GM12878 (cell line): ENCODE results near the gene NSG2. TPM values are rescaled to one million over a fixed set of nuclear protein-coding genes. Genes with fewer than 3 reads are reported as not detected.

Source experiments
- ATAC-seq: fragments of 200-7000 bp; cut with Tn5 transposase; 3 replicates; pipeline ENCODE4 v1.9.1; 2020; ENCODE audit warnings: mild to moderate bottlenecking, moderate library complexity
- BruUV-seq: library from RNA; stranded (reverse); fragments of 400-500 nt; replicated peaks from 2 replicates; lab custom pipeline; 2021; lab: Mats Ljungman, UMichigan
- CTCF ChIA-PET: fragments of 300-600 bp; sonication (Branson Sonifier 250); formaldehyde crosslinking; extraction: SDS; loops from one replicate; lab custom pipeline; 2021; ENCODE audit warnings: inconsistent platforms; lab: Yijun Ruan, JAX
- POLR2A ChIA-PET: fragments of 350-600 bp; formaldehyde crosslinking; extraction: SDS; loops from one replicate; lab custom pipeline; 2021; ENCODE audit warnings: inconsistent platforms; lab: Charles Lee
- RAD21 ChIA-PET: fragments of 300-600 bp; sonication (Branson Sonifier 250); formaldehyde crosslinking; loops from one replicate; lab custom pipeline; 2023; ENCODE audit warnings: antibody characterized with exemption; ENCODE audit not compliant: unreplicated experiment; lab: Charles Lee
- SMC1A ChIA-PET: fragments of 300-600 bp; sonication (Branson Sonifier 250); formaldehyde crosslinking; loops from one replicate; lab custom pipeline; 2023; ENCODE audit not compliant: unreplicated experiment, uncharacterized antibody; lab: Charles Lee
- DNase-seq: peaks from one replicate; pipeline ENCODE4 v3.0.0-alpha.2; 2011; ENCODE audit warnings: low read depth, low spot score
- FAIRE-seq: peaks from 3 replicates; lab custom pipeline; 2011; peaks lifted over from hg19 to GRCh38; lab: Jason Lieb, UNC
- H2AFZ ChIP-seq: 2 replicates; pipeline ENCODE4 v1.6.0; 2011; ENCODE audit warnings: low read depth, low read length, control low read depth; ENCODE audit not compliant: control insufficient read depth
- H3K27ac ChIP-seq: 2 replicates; pipeline ENCODE4 v1.5.1; 2011; ENCODE audit warnings: control low read depth; ENCODE audit not compliant: control insufficient read depth, insufficient read depth
- H3K27me3 ChIP-seq, 2 experiments: replicated peaks in 1 of 2; 2 replicates each; pipeline versions ENCODE4 v1.6.0 to v1.6.1; 2011; ENCODE audit warnings: low read length in 1 of 2; ENCODE audit not compliant: control insufficient read depth in 2 of 2, insufficient read depth in 2 of 2
- H3K36me3 ChIP-seq, 2 experiments: 2 replicates each; pipeline ENCODE4 v1.5.1; 2011; ENCODE audit warnings: low read length in 1 of 2; ENCODE audit not compliant: control insufficient read depth in 2 of 2, insufficient read depth in 2 of 2
- H3K4me1 ChIP-seq: 2 replicates; pipeline ENCODE4 v1.6.1; 2011; ENCODE audit warnings: mild to moderate bottlenecking, low read length, moderate library complexity, mixed read lengths; ENCODE audit not compliant: control insufficient read depth, insufficient read depth
- H3K4me2 ChIP-seq: 2 replicates; pipeline ENCODE4 v1.6.0; 2011; ENCODE audit warnings: control low read depth; ENCODE audit not compliant: control insufficient read depth, insufficient read depth
- H3K4me3 ChIP-seq: fragments of 200-600 bp; sonication (generic); 2 replicates; pipeline ENCODE4 v1.5.1; 2016
- H3K79me2 ChIP-seq: 2 replicates; pipeline ENCODE4 v1.6.0; 2011; ENCODE audit warnings: low read length; ENCODE audit not compliant: control insufficient read depth, insufficient read depth
- H3K9ac ChIP-seq: 2 replicates; pipeline ENCODE4 v1.8.0; 2011; ENCODE audit warnings: low read length, control low read depth, mixed read lengths; ENCODE audit not compliant: control insufficient read depth, insufficient read depth
- H3K9me3 ChIP-seq: replicated peaks from 3 replicates; pipeline ENCODE4 v1.5.1; 2011; ENCODE audit warnings: mild to moderate bottlenecking, low read length; ENCODE audit not compliant: control insufficient read depth, insufficient read depth
- H4K20me1 ChIP-seq: 2 replicates; pipeline ENCODE4 v1.6.0; 2011; ENCODE audit not compliant: control insufficient read depth, insufficient read depth
- CEBPB ChIP-seq, 2 experiments: fragments of 150-350 bp in 1 of 2; IDR thresholded peaks; 2 replicates each; pipeline ENCODE4 v1.6.1; 2012 to 2014; ENCODE audit warnings: low read depth in 2 of 2, low read length in 2 of 2, borderline replicate concordance in 1 of 2, inconsistent platforms in 1 of 2
- FOS ChIP-seq: IDR thresholded peaks from 3 replicates; pipeline ENCODE4 v1.6.1; 2011; ENCODE audit warnings: borderline replicate concordance; ENCODE audit not compliant: insufficient read length; ENCODE audit errors: extremely low read depth
- HDAC6 ChIP-seq: fragments of 200-600 bp; sonication (generic); IDR thresholded peaks from one replicate; pipeline ENCODE4 v1.8.0; 2017; ENCODE audit warnings: antibody characterized with exemption; ENCODE audit not compliant: unreplicated experiment
- IKZF1 ChIP-seq: fragments of 450-650 bp; conservative IDR thresholded peaks from 2 replicates; pipeline ENCODE4 v1.6.1; 2017; ENCODE audit warnings: antibody characterized with exemption, mild to moderate bottlenecking
- JUND ChIP-seq: IDR thresholded peaks from 2 replicates; pipeline ENCODE4 v1.6.1; 2012; ENCODE audit warnings: low read depth, mild to moderate bottlenecking, low read length, improper control_type of control experiment, moderate library complexity
- KAT2A ChIP-seq: conservative IDR thresholded peaks from 2 replicates; pipeline ENCODE4 v1.6.1; 2011; ENCODE audit warnings: low read depth, low read length; ENCODE audit not compliant: control insufficient read depth
- KLF5 ChIP-seq: fragments of 450-650 bp; IDR thresholded peaks from 2 replicates; pipeline ENCODE4 v1.6.1; 2014; ENCODE audit warnings: mild to moderate bottlenecking; ENCODE audit not compliant: partially characterized antibody
- MEF2A ChIP-seq: IDR thresholded peaks from 2 replicates; pipeline ENCODE4 v1.6.1; 2011; ENCODE audit warnings: low read depth, mild to moderate bottlenecking, low read length, moderate library complexity; ENCODE audit not compliant: insufficient read depth
- NBN ChIP-seq: fragments of 450-650 bp; IDR thresholded peaks from 2 replicates; pipeline ENCODE4 v1.6.1; 2016
- NR2C2 ChIP-seq: IDR thresholded peaks from 2 replicates; pipeline ENCODE4 v1.6.1; 2011; ENCODE audit warnings: borderline replicate concordance, low read depth; ENCODE audit not compliant: control insufficient read depth, insufficient read length
- NR2F1 ChIP-seq: fragments of 450-650 bp; conservative IDR thresholded peaks from 2 replicates; pipeline ENCODE4 v1.6.1; 2017; ENCODE audit warnings: mild to moderate bottlenecking
- RB1 ChIP-seq: fragments of 450-650 bp; formaldehyde crosslinking; IDR thresholded peaks from 2 replicates; pipeline ENCODE4 v1.6.1; 2017; ENCODE audit warnings: mild to moderate bottlenecking, borderline replicate concordance
- SIN3A ChIP-seq: IDR thresholded peaks from 2 replicates; pipeline ENCODE4 v1.6.1; 2012; ENCODE audit warnings: low read depth, low read length, improper control_type of control experiment
- SIX5 ChIP-seq: IDR thresholded peaks from 2 replicates; pipeline ENCODE4 v1.6.1; 2011; ENCODE audit warnings: mild to moderate bottlenecking, low read depth, low read length, moderate library complexity; ENCODE audit not compliant: severe bottlenecking
- WGBS: methylation state at CpG from one replicate; pipeline ENCODE4 v1.1.6; 2016; ENCODE audit warnings: low lambda C conversion rate; ENCODE audit not compliant: insufficient replicate concordance, insufficient coverage; ENCODE audit errors: missing lambda C conversion rate; 5-methylcytosine and 5-hydroxymethylcytosine counted together
- in situ Hi-C: fragments of 300-500 bp; cut with MboI; formaldehyde crosslinking; loops from 9 replicates; pipeline ENCODE4 v1.14.3; 2018; ENCODE audit warnings: mixed read lengths
- intact Hi-C: fragments of 100-400 bp; cut with micrococcal nuclease; formaldehyde crosslinking; loops from one replicate; pipeline ENCODE4 v1.14.2; 2022; ENCODE audit not compliant: unreplicated experiment
- polyA plus RNA-seq, 11 experiments: library from polyadenylated mRNA; depleted of rRNA in 4 of 11; unstranded in 6 of 11; stranded (reverse) in 5 of 11; fragments of >200 nt; fragmentation: Nextera tagmentation in 4 of 11; fragmentation: Illumina TruSeq in 1 of 11; extraction: Ambion mirVana in 4 of 11; extraction: Trizol in 1 of 11; gene quantifications; 1 replicate in 1 of 11; 2 replicates in 10 of 11; pipeline versions ENCODE4 v1.2.1 to v1.2.3, GENCODE V29; 2011 to 2016; ENCODE audit warnings: inconsistent platforms in 2 of 11, missing spikeins in 2 of 11, low read depth in 1 of 11
- total RNA-seq, 4 experiments: library from RNA; depleted of rRNA in 3 of 4; stranded (reverse); fragments of >200 nt in 3 of 4; fragmentation: Illumina TruSeq in 1 of 4; extraction: Trizol in 1 of 4; gene quantifications; 2 replicates each; pipeline versions ENCODE4 v1.2.1 to v1.2.3, GENCODE V29; 2013 to 2021
- TF ChIP-seq, protein P1 (sequence below): fragments of 450-650 bp; formaldehyde crosslinking; IDR thresholded peaks from 2 replicates; pipeline ENCODE4 v1.4.0; 2022; ENCODE audit warnings: mild to moderate bottlenecking, moderate library complexity
- TF ChIP-seq, protein P2 (sequence below): IDR thresholded peaks from 2 replicates; pipeline ENCODE4 v1.6.1; 2011; ENCODE audit warnings: borderline replicate concordance, low read depth, mild to moderate bottlenecking, moderate library complexity, low read length; ENCODE audit not compliant: insufficient read depth, poor library complexity, severe bottlenecking
- TF ChIP-seq, protein P3 (sequence below): fragments of 450-650 bp; IDR thresholded peaks from 2 replicates; pipeline ENCODE4 v1.6.1; 2017; ENCODE audit warnings: mild to moderate bottlenecking

NSG2 gene
- total and polyA plus RNA-seq, 10 of the 15 experiments (the other 5 are each of a cell fraction or from before 2014, with no cell fraction given), result 0.04 to 0.14 TPM; not detected in 8

DNA sequence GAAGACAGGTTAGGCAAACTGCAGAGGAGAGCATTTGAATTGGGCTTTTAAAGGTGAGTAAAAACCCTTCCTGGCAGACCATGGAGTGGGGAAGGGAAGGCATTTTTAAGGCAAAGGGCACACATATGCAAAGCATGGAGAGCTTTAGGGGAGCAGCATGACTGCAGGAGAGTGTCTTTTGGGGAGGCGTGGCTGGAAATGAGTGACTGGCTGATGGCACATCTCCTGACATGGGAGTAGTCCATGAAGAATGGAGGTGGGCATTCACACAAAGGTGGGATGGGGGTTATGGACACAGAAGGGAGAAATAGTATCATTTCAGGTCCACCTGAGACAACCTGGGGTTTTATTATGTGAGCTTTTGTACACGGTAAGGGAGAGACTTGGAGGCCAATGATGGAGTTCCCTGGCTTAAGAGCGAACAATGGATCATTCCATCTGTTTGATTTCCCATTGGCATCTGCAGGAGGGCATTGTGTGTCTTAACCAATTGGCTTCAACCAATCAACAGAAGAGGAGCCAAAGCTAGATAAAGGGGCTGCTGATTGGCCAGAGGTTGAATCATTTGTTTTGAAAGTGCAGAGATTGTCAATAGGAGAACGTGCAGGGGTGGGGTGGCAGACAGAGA is 2.1 kb downstream of the NSG2 start:
- no peak overlapping the region for H2AFZ ChIP-seq
- WGBS, result 10% methylated on average over 4 of the region's 4 CpGs
- H3K36me3 ChIP-seq, result no peaks in the 10 kb centered on the region
- ChIA-PET SMC1A (interaction anchor here (0.9 to 4.1 kb wide), 2 partner anchors 22 to 264 kb away, joined by 3 to 23 read pairs; no protein-coding TSS in a partner anchor), CTCF (interaction anchor here (1.2 to 3.7 kb wide), 2 partner anchors 237 to 263 kb away, joined by 3 to 38 read pairs; no protein-coding TSS in a partner anchor), RAD21 (interaction anchor here (1.2 to 1.5 kb wide), 2 partner anchors 264 to 270 kb away, joined by 4 read pairs; no protein-coding TSS in a partner anchor), POLR2A (no interaction called here)
- no peaks in the 10 kb centered on the region for H3K27me3 ChIP-seq
- no peaks in the 10 kb centered on the region for H3K4me1 ChIP-seq
- DNase-seq (no peak), FAIRE-seq (no peak), ATAC-seq (no peak)
- H3K4me3 ChIP-seq, result no peak overlapping the region
- TF ChIP-seq NBN (no peak), NR2C2 (no peak), NR2F1 (no peak), MEF2A (no peak), FOS (no peak), SIN3A (no peak), JUND (no peak), IKZF1 (no peak), RB1 (no peak), SIX5 (no peak), CEBPB (IDR thresholded peaks at IDR 0.05; ENCODE audit: borderline replicate concordance in 1 of 2, low read depth in 2 of 2, low read length in 2 of 2) (no peak), KLF5 (no peak), HDAC6 (no peak), KAT2A (no peak)
- TF ChIP-seq, protein P1, sequence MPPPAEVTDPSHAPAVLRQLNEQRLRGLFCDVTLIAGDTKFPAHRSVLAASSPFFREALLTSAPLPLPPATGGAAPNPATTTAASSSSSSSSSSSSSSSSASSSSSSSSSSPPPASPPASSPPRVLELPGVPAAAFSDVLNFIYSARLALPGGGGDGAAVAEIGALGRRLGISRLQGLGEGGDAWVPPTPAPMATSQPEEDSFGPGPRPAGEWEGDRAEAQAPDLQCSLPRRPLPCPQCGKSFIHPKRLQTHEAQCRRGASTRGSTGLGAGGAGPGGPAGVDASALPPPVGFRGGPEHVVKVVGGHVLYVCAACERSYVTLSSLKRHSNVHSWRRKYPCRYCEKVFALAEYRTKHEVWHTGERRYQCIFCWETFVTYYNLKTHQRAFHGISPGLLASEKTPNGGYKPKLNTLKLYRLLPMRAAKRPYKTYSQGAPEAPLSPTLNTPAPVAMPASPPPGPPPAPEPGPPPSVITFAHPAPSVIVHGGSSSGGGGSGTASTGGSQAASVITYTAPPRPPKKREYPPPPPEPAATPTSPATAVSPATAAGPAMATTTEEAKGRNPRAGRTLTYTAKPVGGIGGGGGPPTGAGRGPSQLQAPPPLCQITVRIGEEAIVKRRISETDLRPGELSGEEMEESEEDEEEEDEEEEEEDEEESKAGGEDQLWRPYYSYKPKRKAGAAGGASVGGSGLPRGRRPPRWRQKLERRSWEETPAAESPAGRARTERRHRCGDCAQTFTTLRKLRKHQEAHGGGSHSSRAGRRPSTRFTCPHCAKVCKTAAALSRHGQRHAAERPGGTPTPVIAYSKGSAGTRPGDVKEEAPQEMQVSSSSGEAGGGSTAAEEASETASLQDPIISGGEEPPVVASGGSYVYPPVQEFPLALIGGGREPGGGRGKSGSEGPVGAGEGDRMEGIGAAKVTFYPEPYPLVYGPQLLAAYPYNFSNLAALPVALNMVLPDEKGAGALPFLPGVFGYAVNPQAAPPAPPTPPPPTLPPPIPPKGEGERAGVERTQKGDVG (CRISPR knock-in tag), result no peak
- TF ChIP-seq, protein P2, sequence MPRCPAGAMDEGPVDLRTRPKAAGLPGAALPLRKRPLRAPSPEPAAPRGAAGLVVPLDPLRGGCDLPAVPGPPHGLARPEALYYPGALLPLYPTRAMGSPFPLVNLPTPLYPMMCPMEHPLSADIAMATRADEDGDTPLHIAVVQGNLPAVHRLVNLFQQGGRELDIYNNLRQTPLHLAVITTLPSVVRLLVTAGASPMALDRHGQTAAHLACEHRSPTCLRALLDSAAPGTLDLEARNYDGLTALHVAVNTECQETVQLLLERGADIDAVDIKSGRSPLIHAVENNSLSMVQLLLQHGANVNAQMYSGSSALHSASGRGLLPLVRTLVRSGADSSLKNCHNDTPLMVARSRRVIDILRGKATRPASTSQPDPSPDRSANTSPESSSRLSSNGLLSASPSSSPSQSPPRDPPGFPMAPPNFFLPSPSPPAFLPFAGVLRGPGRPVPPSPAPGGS, result no peak
- TF ChIP-seq, protein P3, sequence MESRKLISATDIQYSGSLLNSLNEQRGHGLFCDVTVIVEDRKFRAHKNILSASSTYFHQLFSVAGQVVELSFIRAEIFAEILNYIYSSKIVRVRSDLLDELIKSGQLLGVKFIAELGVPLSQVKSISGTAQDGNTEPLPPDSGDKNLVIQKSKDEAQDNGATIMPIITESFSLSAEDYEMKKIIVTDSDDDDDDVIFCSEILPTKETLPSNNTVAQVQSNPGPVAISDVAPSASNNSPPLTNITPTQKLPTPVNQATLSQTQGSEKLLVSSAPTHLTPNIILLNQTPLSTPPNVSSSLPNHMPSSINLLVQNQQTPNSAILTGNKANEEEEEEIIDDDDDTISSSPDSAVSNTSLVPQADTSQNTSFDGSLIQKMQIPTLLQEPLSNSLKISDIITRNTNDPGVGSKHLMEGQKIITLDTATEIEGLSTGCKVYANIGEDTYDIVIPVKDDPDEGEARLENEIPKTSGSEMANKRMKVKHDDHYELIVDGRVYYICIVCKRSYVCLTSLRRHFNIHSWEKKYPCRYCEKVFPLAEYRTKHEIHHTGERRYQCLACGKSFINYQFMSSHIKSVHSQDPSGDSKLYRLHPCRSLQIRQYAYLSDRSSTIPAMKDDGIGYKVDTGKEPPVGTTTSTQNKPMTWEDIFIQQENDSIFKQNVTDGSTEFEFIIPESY, result no peak
- H3K79me2 ChIP-seq, result no peaks in the 10 kb centered on the region
- no peak overlapping the region for H3K9ac ChIP-seq
- no peaks in the 10 kb centered on the region for H3K9me3 ChIP-seq
- H4K20me1 ChIP-seq, result no peaks in the 10 kb centered on the region
- in situ Hi-C loops (loop anchor here (5.0 kb wide), 1 partner anchor 270 kb away; no protein-coding TSS in a partner anchor), intact Hi-C loops (no loop called here)
- H3K4me2 ChIP-seq, result no peak overlapping the region
- no TSS peak for BruUV-seq
- H3K27ac ChIP-seq, result no peak overlapping the region
